Activated CD4-positive, alpha-beta T cell treated with anti-CD3 and anti-CD28 coated beads for 48 hours (primary cell): Measurements from ENCODE around the gene ASNSD1.

Experiments
- DNase-seq: peaks from one replicate; pipeline ENCODE4 v3.0.0-alpha.2; 2020

Gene ASNSD1

GRCh38 chr2:189661148-189661956 is at the start of gene ASNSD1:
TSS of gene ASNSD1 (plus strand) at chr2:189661459. CDS start at chr2:189666133, 4,674 bp downstream.
- peak; percentile 99 for DNase-seq

GRCh38 chr2:189613077-189613636 is 48.1 kb upstream of the ASNSD1 start:
- DNase-seq = no peak

GRCh38 chr2:189613650-189614420 is 47.4 kb upstream of the ASNSD1 start:
- DNase-seq = no peak

- no peak for DNase-seq
Measured at GRCh38 chr2:189614585-189614984, 46.7 kb upstream of the ASNSD1 start.

GRCh38 chr2:189618197-189618596 is 43.1 kb upstream of the ASNSD1 start:
- DNase-seq = no peak

- DNase-seq = no peak
Measured at GRCh38 chr2:189621781-189622180, 39.5 kb upstream of the ASNSD1 start.

GRCh38 chr2:189623049-189623448 is 38.2 kb upstream of the ASNSD1 start:
- DNase-seq = no peak

GRCh38 chr2:189624648-189625355 is 36.5 kb upstream of the ASNSD1 start:
- no peak for DNase-seq

GRCh38 chr2:189625636-189626035 is 35.6 kb upstream of the ASNSD1 start:
- DNase-seq = no peak

- DNase-seq = no peak
Measured at GRCh38 chr2:189627789-189628188, 33.5 kb upstream of the ASNSD1 start.

GRCh38 chr2:189628817-189629530 is 32.3 kb upstream of the ASNSD1 start:
- DNase-seq = no peak

- DNase-seq = no peak
Measured at GRCh38 chr2:189629531-189630453, 31.5 kb upstream of the ASNSD1 start.

GRCh38 chr2:189631849-189632248 is 29.4 kb upstream of the ASNSD1 start:
- no peak for DNase-seq

GRCh38 chr2:189633392-189633811 is 27.9 kb upstream of the ASNSD1 start:
- no peak for DNase-seq

- DNase-seq = no peak
Measured at GRCh38 chr2:189635353-189635752, 25.9 kb upstream of the ASNSD1 start.

- no peak for DNase-seq
Measured at GRCh38 chr2:189638301-189639006, 22.8 kb upstream of the ASNSD1 start.

GRCh38 chr2:189639007-189639609 is 22.2 kb upstream of the ASNSD1 start:
- no peak for DNase-seq

- no peak for DNase-seq
Measured at GRCh38 chr2:189641002-189641401, 20.3 kb upstream of the ASNSD1 start.

GRCh38 chr2:189641590-189641989 is 19.7 kb upstream of the ASNSD1 start:
- DNase-seq = peak; percentile 68

GRCh38 chr2:189646521-189646920 is 14.7 kb upstream of the ASNSD1 start:
- no peak for DNase-seq
